Retinal pigment epithelial cell (primary cell): ENCODE measurements around the gene HPN.

Experiments
- DNase-seq: peaks from one replicate; pipeline ENCODE4 v3.0.0-alpha.2; 2010; ENCODE audit warnings: low read depth
- H3K4me3 ChIP-seq: 2 replicates; pipeline ENCODE4 v1.5.1; 2011; ENCODE audit warnings: mild to moderate bottlenecking, low read length, control low read depth, moderate library complexity
- TF ChIP-seq, protein P1 (sequence below): conservative IDR thresholded peaks from 2 replicates; pipeline ENCODE4 v1.5.1; 2011; ENCODE audit warnings: low read depth, low read length, control low read depth, inconsistent platforms

HPN gene

DNA sequence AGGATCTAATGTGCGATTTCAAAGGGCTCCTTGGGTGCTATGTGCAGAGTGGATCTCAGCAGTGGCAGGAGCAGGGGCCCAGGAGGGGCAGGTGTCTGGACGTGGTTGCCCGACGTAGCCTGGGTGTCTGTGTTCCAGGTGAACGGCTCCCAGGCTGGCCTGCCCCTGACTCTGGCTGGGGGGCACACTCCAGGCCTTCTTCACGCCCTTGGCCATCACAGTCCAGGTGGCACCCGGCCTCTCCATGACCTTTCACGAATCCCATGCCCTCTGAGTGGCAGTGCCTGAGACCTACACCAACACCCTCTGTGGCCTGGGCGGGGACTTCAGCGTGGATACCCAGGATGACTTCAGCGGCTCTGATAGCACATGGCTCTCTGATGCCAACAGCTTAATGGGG, 62.8 kb downstream of the HPN start:
- TF ChIP-seq, protein P1, sequence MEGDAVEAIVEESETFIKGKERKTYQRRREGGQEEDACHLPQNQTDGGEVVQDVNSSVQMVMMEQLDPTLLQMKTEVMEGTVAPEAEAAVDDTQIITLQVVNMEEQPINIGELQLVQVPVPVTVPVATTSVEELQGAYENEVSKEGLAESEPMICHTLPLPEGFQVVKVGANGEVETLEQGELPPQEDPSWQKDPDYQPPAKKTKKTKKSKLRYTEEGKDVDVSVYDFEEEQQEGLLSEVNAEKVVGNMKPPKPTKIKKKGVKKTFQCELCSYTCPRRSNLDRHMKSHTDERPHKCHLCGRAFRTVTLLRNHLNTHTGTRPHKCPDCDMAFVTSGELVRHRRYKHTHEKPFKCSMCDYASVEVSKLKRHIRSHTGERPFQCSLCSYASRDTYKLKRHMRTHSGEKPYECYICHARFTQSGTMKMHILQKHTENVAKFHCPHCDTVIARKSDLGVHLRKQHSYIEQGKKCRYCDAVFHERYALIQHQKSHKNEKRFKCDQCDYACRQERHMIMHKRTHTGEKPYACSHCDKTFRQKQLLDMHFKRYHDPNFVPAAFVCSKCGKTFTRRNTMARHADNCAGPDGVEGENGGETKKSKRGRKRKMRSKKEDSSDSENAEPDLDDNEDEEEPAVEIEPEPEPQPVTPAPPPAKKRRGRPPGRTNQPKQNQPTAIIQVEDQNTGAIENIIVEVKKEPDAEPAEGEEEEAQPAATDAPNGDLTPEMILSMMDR, result no peak
- H3K4me3 ChIP-seq, result no peak overlapping the region
- no peak for DNase-seq

DNA sequence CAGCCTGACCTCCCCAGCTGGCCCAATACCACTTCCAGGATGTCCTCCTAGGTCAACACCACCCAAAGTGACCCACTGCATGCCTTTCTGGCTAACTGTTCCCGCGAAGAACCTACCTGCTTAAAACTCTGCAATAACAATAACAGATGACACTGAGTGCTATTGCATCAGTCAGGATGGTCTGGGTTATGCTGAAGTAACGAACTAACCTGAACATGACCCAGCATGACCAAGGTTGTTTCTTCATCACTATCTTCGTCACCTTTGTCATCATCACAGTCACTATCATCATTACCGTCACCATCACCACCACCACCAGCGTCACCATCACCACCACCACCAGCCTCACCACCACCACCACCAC, 63.5 kb downstream of the HPN start:
- H3K4me3 ChIP-seq, result no peak overlapping the region
- TF ChIP-seq, protein P1, result no peak
- no peak for DNase-seq

DNA sequence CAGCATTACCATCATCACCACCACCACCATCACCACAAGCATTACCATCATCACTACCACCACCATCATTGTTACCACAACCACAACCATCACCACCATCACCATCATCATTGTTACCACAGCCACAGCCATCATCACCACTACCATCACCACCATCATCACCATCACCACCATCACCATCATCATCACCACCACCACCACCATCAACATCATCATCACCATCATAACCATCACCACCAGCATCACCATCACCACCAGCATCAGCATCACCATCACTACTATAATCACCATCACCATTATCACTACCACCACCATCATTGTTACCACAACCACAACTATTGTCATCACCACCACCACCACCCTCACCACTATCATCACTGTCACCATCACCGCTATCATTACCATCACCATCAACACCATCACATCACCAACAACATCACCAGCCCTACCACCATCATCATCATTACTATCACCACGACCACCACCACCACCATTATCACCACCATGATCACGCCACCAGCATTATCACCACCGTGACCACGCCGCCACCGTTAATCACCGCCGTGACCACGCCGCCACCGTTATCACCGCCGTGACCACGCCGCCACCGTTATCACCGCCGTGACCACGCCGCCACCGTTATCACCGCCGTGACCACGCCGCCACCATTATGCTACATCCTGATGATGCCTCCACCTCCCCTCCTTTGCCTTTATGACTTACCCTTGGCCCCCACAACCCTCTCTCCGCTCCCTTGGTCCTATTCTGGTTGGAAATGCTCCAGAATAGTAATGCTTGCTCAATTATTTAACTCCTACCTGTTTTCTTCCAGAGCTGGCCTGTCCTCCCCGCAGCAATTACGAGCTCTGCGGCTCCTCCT, 64.1 kb downstream of the HPN start:
- no peak overlapping the region for H3K4me3 ChIP-seq
- TF ChIP-seq, protein P1, result no peak
- no peak for DNase-seq

DNA sequence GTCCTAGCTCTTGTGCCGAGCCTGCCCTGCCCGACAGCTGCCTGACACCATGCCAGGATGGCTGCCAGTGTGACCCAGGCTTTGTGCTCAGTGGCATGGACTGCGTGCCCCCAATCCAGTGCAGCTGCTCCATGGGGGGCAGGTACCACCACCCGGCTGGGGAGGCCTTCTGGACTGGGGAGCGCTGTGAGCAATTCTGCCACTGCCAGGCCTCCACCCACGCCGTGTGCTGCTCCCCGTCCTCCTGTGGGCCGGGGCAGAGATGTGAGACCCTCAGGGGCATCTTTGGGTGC, 64.7 kb downstream of the HPN start:
- no peak overlapping the region for H3K4me3 ChIP-seq
- TF ChIP-seq, protein P1, result no peak
- DNase-seq, result no peak

DNA sequence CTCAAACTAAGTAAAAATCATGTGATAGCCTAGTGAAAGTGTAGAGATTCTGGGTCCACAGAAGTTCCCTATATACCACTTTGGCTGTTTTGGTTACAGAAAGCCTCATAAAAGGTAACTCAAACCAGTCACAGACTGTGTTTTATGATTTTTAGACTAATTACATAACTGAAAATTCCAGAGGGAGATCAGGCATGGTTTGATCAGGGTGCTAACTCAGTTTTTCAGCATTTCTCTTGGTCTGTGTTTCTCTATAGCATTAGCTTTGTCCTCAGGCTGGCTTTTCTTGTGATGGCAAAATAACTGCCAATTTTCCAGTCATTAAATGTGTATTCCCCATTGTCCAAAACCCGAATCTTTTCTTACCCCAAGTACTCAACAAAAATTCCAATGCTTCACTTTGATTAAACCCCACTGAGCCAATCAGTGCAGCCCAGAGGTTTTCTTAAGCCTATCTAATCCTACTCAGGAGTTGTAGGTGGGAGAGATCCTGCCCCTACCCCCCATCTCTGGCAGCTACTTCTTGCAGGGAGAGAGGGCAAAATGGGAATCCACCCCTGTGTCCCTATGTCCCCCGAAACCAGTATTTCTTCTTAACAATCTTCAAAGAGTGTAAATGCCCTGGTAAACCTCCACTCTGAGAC, 65.5 kb downstream of the HPN start:
- no peak for DNase-seq
- TF ChIP-seq, protein P1, result no peak
- no peak overlapping the region for H3K4me3 ChIP-seq

DNA sequence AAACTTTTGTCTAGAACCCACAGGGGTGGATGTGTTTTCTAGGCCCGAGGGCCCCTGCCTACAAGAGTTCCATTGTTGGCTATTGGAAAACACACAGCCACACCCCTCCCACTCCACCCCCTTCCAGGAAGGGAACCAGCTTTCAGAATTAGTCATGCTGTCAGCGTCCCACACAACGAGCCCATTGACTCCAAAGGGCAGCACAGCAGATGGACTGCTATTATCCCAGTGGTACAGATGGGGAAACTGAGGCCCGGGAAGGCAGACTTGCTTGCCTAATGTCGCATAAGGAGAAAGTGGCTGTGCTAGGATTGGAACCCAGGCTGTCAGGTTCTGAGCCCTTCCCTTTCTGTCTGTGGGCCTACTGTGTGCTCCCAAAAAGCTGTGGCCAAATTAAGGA, 66.0 kb downstream of the HPN start:
- H3K4me3 ChIP-seq, result no peak overlapping the region
- DNase-seq, result no peak
- TF ChIP-seq, protein P1, result no peak

DNA sequence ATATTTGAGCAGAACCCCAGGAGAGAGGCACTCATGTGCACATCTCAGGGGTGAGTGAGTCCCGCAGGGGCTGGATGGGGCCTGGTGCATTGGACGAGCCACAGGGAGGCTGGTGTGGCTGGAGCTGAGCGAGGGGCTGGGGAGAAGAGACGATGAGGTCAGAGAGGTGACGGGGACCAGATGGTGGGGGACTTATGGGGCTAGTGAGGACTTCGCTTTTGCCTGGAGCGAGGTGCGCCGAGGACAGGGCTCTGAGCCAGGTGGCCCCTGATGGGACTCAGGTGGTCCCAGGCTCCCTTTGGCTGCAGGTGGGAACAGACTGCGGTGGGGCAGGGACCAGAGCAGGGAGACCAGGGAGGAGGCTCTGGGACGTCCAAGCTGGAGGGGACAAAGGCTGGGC, 67.2 kb downstream of the HPN start:
- no peak overlapping the region for H3K4me3 ChIP-seq
- no peak for DNase-seq
- TF ChIP-seq, protein P1, result no peak
